Activated CD8-positive, alpha-beta memory T cell treated with anti-CD3 and anti-CD28 coated beads for 36 hours (primary cell): Measurements from ENCODE around the gene CACNA1B. TPM values are rescaled to one million over a fixed set of nuclear protein-coding genes. Genes with fewer than 3 reads are reported as not detected.

ENCODE experiments used
- CTCF ChIA-PET: fragments of 350-600 bp; sonication (Branson Sonifier 250); formaldehyde crosslinking; loops from one replicate; lab custom pipeline; 2021; ENCODE audit warnings: antibody characterized with exemption; lab: Charles Lee
- POLR2A ChIA-PET: fragments of 350-600 bp; sonication (Branson Sonifier 250); formaldehyde crosslinking; loops from one replicate; lab custom pipeline; 2021; ENCODE audit warnings: antibody characterized with exemption; lab: Charles Lee
- total RNA-seq, 2 experiments: library from RNA; stranded (reverse); gene quantifications; one replicate each; pipeline ENCODE4 v1.2.3, GENCODE V29; 2021

The CACNA1B gene
- total RNA-seq, 2 experiments from 2014 or later: not detected

GRCh38 chr9:137913771-137914767 lies 36.5 kb downstream of the CACNA1B start:
- ChIA-PET CTCF (interaction anchor here (1.1 kb wide), 1 partner anchor 241 kb away, joined by 3 read pairs; no protein-coding TSS in a partner anchor), POLR2A (interaction anchor here (0.5 kb wide), 1 partner anchor 13 kb away, joined by 3 read pairs; no protein-coding TSS in a partner anchor)

- ChIA-PET CTCF (no interaction called here), POLR2A (no interaction called here)
Measured at GRCh38 chr9:137916540-137916939, 39.0 kb downstream of the CACNA1B start.

GRCh38 chr9:137917116-137917515 lies 39.5 kb downstream of the CACNA1B start:
- ChIA-PET POLR2A (no interaction called here), CTCF (no interaction called here)

- ChIA-PET POLR2A (no interaction called here), CTCF (interaction anchor here (1.0 kb wide), 1 partner anchor 10 kb away, joined by 3 read pairs; no protein-coding TSS in a partner anchor)
Measured at GRCh38 chr9:137917795-137918194, 40.2 kb downstream of the CACNA1B start.

- ChIA-PET POLR2A (no interaction called here), CTCF (interaction anchor here (1.0 kb wide), 1 partner anchor 11 kb away, joined by 3 read pairs; no protein-coding TSS in a partner anchor)
Measured at GRCh38 chr9:137918331-137919094, 40.9 kb downstream of the CACNA1B start.

GRCh38 chr9:137919095-137919465 lies 41.5 kb downstream of the CACNA1B start:
- POLR2A ChIA-PET: no interaction called here
- CTCF ChIA-PET: no interaction called here

- ChIA-PET CTCF (no interaction called here), POLR2A (no interaction called here)
Measured at GRCh38 chr9:137919649-137920141, 42.1 kb downstream of the CACNA1B start.

- ChIA-PET POLR2A (no interaction called here), CTCF (no interaction called here)
Measured at GRCh38 chr9:137920753-137921152, 43.2 kb downstream of the CACNA1B start.

- CTCF ChIA-PET: no interaction called here
- POLR2A ChIA-PET: no interaction called here
Measured at GRCh38 chr9:137924169-137924568, 46.6 kb downstream of the CACNA1B start.

GRCh38 chr9:137924761-137925369 lies 47.3 kb downstream of the CACNA1B start:
- ChIA-PET CTCF (no interaction called here), POLR2A (interaction anchor here (0.7 kb wide), 1 partner anchor 262 kb away, joined by 3 read pairs; no protein-coding TSS in a partner anchor)

GRCh38 chr9:137943655-137944054 lies 66.1 kb downstream of the CACNA1B start:
- ChIA-PET CTCF (no interaction called here), POLR2A (no interaction called here)

GRCh38 chr9:137945581-137945980 lies 68.0 kb downstream of the CACNA1B start:
- ChIA-PET POLR2A (no interaction called here), CTCF (no interaction called here)

GRCh38 chr9:137946993-137947392 lies 69.4 kb downstream of the CACNA1B start:
- POLR2A ChIA-PET: no interaction called here
- CTCF ChIA-PET: no interaction called here

- ChIA-PET POLR2A (no interaction called here), CTCF (no interaction called here)
Measured at GRCh38 chr9:137948642-137949041, 71.1 kb downstream of the CACNA1B start.

- POLR2A ChIA-PET: no interaction called here
- CTCF ChIA-PET: no interaction called here
Measured at GRCh38 chr9:137949260-137949659, 71.7 kb downstream of the CACNA1B start.

GRCh38 chr9:137951107-137951506 lies 73.5 kb downstream of the CACNA1B start:
- ChIA-PET CTCF (no interaction called here), POLR2A (no interaction called here)

- ChIA-PET CTCF (no interaction called here), POLR2A (no interaction called here)
Measured at GRCh38 chr9:137951597-137952490, 74.3 kb downstream of the CACNA1B start.

- ChIA-PET POLR2A (no interaction called here), CTCF (no interaction called here)
Measured at GRCh38 chr9:137952976-137953666, 75.5 kb downstream of the CACNA1B start.
